Urothelium cell line (cell line): ENCODE measurements around the gene COX5A.

Experiments used
- DNase-seq: peaks from one replicate; pipeline ENCODE4 v3.0.0; 2011; ENCODE audit warnings: low spot score, mixed read lengths
- FAIRE-seq: peaks from 2 replicates; lab custom pipeline; 2011; peaks lifted over from hg19 to GRCh38; lab: Jason Lieb, UNC

COX5A gene

DNA sequence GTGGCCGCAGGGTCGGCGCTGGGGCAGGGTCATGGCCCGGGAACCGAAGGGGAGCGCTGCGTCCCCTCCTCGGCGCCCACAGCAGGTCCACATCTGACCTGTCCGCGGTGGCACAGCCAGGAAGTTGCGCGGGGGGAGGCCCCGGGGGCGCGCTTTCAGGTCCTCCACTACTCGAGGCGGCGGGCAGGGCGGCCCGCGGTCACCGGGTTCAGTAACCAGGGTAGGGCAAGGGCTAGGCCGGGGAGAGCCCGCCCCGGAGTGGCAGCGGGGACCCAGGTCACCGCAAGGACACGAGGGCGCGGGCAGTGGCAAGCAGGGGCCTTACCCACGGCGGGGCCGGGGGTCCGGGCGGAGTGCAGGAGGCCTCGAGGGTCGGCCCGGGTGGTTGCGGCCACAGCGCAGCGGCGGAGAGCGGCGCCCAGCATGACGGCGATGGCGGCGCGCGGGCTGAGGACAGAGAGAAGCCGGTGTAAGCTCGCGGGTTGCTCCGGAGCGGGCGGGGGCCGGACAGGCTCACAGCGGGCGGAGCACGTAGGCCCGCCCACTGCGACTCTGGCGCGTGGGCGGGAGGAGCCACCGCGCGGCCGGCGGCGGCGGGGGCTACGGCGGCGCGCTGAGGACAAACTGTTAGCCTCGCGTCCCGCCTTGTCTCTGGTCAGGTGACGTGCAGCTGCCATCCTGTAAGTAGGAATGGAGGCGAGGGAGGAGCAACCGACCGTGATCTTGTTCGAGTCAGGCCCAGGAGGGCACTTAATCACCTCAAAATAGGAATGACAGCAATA is at the start of gene COX5A:
Gene COX5A, minus strand, starts transcription at position 484 of the 782 bp plus-strand sequence. Its CDS starts 59 bp downstream, at position 425.
- FAIRE-seq, result peak; percentile 73
- peak; percentile 88 for DNase-seq

DNA sequence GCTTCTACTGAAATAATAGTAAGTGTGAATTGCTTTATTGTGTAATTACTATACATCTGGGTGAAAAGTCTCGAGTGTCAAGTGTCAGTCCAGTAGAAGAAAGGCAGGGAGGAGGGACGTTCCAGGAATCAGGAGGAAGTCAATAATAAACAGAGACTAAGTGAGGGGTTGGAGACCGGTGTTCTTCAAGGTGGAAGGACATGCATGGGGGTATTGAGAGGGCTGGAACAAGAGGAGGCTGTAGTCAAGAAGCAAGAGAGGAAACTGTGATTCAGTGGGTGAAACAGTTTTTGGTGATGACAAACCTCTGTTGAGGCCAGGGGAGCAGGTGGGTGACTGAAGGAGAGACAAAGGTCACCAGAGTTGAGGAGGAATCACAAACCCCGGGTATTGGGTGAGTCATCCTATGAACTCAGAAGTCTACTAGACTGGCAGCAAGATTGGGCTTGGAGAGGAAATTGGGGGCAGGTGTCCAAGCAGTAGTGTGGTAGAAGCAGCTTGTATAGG is 45.9 kb upstream of the COX5A start:
- FAIRE-seq (no peak), DNase-seq (peak; percentile 50)

DNA sequence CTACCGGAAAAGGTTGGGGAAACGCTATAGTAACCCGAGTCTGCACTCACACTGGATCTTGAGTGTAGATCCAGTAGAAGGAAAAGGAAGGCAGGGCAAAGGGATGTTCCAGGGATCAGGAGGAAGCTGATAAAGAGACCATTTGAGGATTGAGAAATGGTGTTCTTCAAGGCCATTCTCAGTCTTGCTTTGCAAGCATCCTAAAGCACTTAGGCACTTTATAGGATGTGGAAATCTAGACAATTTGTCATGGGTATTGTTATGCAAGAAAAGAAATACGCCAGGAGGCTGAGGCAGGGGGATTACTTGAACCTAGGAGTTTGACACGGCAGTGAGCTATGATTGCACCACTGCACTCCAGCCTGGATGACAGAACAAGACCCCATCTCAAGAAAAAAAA is 44.3 kb upstream of the COX5A start:
- FAIRE-seq (no peak), DNase-seq (no peak)

DNA sequence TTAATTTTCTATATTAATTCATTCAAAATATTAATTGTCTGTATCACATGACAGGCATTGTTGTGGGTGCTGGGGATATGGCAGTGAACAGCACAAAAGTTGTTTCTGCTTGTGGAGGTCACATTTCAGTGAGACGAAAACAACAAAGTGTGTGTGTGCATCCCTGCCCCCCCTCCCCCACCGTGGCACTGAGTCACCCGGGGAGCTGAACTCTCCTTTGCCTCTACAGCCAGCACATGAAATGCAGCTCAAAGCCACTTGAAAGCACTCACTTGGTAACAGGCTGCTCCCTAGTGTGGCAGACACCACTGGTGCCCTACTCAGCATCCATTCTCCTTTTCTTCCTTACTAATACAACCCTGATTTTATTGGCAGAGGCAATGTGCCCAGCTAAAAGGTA is 40.6 kb upstream of the COX5A start:
- DNase-seq (peak; percentile 65), FAIRE-seq (no peak)

DNA sequence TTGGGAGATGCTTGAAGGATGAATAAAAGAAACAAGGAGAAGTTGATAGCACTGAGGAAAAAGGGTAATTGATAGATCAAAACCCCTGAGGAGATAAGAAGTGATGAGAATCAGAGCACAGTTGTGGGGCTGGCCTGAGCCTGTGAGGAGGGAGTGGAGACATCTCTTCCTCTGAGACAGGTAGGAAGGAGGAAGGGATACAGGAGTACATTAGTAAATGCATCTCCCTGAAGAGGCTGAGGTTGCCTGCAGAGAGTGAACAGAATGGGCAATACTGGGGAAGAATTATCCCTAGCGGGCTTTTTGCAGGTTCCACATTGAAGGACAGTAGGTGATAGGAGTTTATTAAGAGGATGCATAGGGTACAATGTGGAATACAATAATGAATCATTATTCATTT is 40.2 kb upstream of the COX5A start:
- FAIRE-seq, result no peak
- no peak for DNase-seq

DNA sequence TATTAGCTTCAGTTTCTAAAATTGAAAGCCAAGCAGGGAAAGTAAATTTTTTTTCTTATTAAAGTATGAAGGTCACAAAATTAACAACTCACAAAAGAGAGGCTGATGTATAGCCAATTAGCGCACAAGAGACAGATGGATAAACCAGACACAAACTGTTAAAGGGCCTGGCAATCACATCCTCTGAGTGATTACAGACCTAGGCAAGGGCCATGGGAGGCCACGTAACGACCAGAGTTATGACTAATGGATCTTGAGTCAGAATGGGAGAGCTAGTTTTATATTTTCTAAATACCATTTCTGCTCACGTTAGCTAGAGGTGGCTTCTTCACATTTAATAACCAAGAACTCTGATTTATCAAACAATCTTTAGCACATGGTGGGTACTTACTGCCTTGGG is 39.7 kb upstream of the COX5A start:
- no peak for FAIRE-seq
- no peak for DNase-seq

DNA sequence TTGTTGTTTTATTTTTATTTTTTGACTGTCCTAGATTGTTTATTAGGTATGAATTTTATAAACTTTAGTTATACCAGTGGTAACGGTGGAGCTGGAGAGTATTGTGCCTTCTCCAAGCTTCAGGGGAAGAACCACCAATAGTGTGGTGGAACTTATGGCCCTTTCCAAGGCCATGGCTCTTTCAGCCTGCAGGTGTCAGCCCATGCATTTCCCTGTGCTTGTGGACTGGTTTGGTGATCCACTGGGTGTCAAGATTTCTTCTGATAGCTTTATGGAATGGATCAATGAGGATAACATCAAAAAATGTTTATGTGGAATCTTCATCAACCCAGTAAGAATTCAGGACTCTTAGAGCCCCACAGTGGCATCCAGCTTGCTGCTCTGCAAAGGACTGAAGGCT is 38.3 kb upstream of the COX5A start:
- FAIRE-seq, result no peak
- no peak for DNase-seq

DNA sequence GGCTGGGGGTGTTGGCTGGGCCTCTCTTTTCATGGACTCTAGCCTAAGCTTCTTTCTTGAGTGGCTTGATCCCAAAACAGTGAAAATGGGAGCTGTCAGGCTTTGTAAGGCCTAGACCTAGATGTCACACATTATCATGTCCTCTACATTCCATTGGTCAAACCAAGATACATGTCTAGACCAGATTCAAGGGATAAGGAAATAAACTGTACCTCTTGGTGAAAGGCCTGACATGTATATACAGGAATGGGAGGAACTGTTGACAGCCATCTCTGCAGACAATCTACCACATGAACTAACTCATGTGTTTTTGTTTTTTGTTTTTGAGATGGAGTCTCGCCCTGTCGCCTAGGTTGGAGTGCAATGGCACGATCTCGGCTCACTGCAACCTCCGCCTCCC is 29.8 kb upstream of the COX5A start:
- FAIRE-seq (no peak), DNase-seq (no peak)

DNA sequence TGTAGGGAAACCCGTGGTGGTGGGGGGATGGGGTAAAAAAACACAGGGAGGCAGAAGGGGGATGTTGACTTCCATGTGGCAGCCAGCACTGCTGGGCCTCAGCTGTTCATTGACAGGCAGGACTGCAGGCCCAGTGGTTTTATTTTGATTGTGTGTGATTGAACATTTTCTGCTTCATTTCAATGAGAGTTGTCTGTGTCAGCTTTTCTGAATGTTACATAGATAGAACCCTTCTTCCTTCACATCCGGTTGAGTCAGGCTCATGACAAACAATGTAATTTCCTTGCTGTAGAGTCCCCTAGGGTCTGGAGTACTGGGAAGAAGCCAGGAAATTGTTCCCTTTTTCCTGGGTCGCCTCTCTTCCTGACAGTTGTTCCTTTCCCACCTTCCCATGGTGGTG is 26.9 kb upstream of the COX5A start:
- FAIRE-seq, result no peak
- DNase-seq, result no peak

DNA sequence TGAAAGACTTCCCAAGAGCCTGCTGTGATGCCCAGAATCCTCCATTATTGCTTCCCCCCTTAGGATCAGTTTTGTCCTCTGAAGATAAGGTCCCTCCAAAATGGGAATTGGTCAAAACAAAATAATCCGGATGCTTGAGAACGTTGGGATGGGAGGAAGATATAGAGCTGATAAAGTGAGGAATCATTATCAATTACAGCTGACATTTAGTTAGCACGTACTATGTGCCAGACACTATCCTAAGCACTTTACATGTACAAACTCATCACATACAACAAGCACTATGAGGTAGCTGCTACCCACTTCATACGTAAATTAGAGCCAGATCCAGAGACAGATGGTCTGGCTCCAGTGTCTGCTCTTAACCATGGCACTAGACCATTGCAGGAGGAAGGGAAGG is 25.3 kb upstream of the COX5A start:
- DNase-seq, result no peak
- no peak for FAIRE-seq

DNA sequence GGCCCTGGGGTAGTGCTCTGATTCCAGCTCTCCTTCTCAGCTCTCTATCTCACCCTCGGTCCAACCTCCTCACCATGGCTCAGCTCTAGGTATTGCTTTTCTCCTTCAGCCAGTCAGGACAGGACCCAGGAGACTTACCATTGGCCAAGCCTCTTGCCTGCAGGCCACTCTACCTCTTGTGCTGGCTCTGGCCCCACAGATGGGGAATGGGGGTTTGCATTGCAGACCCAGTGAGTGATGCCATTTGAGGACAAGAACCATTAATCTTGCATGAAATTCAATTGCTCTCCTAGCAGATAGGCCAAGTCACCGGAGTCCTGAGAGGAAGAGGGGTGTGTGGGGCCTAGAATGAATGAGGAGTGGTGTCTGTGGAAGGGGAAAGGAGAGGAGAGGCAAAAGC is 24.8 kb upstream of the COX5A start:
- DNase-seq (no peak), FAIRE-seq (no peak)

DNA sequence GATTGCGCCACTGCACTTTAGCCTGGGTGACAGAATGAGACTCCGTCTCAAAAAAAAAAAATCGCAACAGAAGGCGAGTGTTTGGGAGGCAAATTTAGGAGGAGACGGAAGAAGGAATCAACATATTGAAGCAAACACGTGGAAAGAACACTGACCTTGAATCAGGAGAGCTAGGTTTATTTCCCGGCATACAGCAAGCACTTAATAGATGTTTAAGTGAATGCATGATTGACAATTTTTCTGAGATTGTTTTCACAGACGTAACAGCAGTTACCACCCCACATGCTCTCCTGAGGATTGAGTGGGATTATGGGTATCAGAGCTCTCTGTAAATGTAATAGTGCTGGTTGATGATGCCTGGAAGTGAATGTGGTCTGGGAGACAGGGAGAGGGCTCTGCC is 24.3 kb upstream of the COX5A start:
- DNase-seq, result no peak
- no peak for FAIRE-seq

DNA sequence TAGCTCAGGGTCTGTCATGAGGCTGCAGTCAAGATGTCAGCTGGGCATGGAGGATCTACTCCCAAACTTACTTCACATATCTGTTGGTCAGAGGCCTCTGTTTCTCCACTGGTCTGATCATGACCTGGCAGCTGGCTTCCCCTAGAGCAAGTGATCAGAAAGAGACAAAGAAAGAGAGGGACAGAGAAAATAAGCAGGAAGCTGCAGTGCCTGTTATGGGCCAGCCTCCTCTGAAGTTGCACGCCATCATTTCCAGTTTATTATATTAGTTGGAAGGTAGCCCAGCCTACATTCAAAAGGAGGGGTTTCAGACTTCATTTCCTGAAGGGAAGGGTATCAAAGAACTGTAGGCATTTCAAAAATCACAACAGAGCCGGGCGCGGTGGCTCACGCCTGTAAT is 23.7 kb upstream of the COX5A start:
- DNase-seq (no peak), FAIRE-seq (no peak)

DNA sequence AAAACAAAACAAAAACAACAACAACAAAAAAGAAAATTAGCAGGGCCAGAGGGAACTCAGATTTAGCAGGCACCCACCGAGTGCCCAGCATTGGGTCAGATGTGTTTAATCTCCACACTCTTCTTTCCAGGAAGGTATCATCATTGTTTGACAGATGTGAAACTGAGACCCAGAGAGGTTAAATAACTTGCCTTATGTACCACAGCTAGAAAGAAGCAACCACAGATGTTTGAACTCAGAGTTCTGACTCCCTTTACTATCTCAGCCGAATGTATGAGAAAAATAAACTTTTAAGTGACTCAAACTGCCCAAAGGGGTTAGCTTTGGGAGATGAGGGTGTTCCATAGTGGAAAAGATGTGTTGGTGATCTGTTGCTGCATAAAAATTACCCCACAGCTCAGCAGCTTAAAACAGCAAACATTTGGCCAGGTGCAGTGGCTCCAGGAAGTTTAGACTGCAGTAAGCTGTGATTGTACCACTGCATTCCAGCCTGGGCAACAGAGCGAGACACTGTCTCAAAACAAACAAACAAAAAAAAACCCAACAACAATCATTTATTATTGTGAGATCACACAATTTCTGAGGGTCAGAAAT is 23.2 kb upstream of the COX5A start:
- FAIRE-seq, result no peak
- DNase-seq, result no peak

DNA sequence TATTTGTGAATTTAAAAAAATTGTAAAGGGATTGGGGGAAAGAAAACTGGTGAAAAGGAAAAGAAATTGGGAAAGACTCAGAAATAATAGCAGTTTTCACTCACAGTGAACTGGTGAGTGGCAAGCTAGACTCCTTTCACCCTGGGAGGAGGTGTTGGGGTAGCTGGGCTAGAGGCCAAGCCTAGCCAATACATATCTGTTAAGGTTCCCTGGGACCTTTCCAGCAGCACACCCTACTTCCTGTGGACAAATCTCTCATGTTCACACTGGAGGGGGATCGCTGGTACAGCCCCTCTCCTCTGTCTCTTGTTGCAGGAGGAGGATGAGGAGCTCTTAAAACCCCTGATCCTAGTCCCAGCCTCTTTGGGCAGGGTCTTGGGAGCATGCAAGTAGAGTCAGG is 22.4 kb upstream of the COX5A start:
- no peak for DNase-seq
- FAIRE-seq, result no peak

DNA sequence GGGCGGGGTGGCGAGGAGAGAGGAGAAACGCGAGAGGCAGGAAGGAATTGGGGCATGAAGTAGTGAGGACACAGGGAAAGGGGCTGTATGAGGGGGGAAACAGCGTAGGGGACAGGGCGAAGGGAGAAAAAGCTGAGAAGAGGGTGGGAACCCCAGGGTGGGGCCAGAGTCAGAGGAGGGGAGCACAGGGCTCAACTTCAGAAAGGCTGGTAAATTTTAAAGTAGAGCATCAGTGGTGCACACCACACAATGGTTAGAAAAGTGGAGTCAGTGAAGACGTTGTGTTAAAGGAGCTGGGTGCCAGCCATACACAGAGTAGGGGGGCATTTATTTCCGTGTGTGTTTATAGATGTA is 21.7 kb upstream of the COX5A start:
- DNase-seq, result no peak
- no peak for FAIRE-seq

DNA sequence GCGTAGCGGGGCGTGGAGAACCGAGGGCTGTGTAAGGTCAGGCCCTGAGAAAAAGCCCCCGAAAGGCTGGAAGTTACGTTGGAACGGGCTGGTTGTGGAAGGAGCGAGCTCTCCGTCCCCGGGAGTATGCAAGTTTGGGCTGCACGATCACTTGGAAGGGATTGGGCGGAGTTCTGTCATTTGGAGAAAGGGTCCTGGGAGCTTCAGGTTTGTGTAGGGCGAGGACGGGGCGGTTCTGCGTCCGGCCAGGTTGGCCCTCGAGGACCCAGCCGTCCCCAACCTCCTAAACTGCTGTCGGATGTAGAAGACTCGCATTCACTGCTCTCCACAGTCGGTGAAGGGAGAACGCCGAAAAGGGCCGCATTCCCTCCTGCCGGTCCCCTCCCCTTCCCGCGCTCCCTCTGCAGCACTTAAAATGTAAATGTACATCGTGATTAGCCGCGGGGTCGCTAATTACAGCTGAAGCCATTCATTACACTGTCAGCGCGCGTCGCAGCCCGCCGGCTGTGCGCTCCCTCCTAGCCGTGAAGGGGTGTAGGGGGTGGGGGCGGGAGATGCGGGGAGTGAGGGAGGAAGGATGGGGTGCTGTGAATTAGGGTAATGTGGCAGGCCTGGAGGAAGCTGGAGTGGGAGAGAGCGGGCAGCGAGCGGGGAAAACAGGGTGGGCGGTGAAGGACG is 21.2 kb upstream of the COX5A start:
- no peak for FAIRE-seq
- DNase-seq, result no peak

DNA sequence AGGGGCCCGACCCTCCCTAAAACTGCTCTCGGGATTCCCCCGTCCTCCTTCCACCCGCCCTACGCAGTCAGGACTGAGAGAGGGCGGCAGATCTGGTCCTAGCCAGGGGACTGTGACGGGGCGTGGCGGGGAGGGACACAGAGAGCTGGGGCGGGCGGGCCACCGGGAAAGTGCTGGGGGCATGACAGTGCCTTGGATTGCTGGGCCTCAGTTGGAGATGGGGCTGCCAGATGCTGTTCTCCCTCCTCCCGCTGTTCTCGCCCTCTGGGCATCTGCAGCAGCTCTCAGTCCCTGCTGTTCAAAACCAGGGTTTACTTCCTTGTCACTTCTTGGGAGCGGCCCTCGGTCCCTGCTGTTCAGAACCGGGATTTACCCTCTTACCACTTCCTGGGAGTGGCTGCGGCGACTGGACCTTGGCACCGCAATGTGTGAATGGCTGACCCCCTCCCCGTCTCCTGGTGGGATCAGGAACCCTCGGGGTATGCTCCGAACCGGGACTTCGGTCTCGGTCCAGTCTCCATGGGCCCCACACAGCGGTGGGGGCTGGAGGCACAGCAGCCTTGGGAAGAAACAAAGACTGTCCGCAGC is 20.5 kb upstream of the COX5A start:
- FAIRE-seq (no peak), DNase-seq (no peak)

DNA sequence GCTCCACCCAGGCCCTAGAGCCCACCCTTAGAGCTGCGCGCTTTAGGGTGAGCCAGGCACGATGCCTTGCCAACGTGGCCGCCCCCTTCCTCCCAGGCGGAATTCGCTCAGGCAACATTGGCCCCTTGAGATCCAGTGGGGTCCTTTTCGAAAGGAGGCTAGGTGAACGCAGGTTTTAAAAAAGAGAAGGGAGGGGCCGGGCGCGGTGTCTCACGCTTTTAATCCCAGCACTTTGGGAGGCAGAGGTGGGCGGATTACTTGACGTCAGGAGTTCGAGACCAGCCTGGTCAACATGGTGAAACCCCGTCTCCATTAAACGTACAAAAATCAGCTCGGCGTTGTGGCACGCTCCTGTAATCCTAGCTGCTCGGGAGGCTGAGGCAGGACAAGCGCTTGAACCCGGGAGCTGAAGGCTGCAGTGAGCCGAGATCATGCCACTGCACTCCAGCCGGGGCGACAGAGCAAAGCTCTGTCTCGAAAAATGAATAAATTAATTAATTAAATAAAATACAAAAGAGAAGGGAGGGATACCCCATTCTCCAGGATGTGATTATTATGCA is 19.7 kb upstream of the COX5A start:
- FAIRE-seq (no peak), DNase-seq (no peak)

DNA sequence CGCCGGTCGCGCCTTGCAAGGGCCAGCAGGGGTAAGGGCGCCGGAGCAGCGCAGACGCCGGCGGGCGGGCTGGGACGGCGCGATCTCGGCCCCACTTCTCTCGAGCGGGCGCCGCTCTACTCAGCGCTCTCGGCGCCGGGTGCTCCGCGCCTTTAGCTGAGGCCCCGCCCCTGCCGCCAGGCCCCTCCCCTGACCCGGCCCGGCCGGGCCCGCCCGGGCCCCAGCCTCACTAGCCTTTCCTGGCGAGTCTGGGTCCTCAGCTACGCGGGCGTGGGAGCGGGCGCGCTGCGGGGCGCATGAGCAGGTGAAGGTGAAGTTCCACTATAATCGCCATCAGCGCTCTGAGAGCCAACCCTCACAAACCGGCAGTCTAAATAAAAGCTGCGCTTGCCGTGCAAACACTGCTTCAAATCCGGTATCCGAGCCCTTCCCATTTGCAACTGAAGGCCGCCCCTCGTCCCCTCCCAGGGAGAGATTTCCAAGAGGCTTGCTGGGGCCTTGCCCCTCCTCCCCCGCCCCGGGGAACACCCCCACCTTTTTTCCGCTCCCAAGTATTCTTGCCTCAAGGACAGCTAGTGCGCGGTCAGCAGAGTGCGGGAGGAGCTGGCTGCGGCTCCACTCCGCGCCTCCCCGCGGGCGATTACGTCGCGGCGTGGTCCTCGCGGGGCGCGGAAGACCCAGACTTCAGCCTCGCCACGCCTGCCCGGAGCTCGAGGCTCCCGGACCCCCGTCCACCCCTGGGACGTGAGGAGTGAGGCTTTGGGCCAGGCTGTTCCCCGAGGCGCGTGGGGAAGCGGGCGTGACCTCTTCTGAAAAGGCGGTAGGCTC is 19.0 kb upstream of the COX5A start, which contains the start of gene RPP25:
Gene RPP25, minus strand, starts transcription at position 125 of the 828 bp plus-strand sequence. CDS start 189 bp downstream, outside the sequence.
- FAIRE-seq, result no peak
- DNase-seq, result peak; percentile 52
